K562 (cell line): ENCODE results near the gene CDC45. TPM values are rescaled to one million over a fixed set of nuclear protein-coding genes. Genes with fewer than 3 reads are reported as not detected.

Experiments used
- CBX8 ChIP-seq: fragments of 200-600 bp; sonication (generic); IDR thresholded peaks from 2 replicates; pipeline ENCODE4 v1.6.1; 2012; ENCODE audit warnings: borderline replicate concordance, mixed run types, low read depth, mild to moderate bottlenecking, moderate library complexity, mixed read lengths, low read length, control low read depth, inconsistent platforms; ENCODE audit not compliant: poor library complexity, severe bottlenecking; ENCODE audit errors: extremely low read depth
- CGGBP1 ChIP-seq: fragments of 250-450 bp; sonication (Bioruptor Pico); IDR thresholded peaks from 2 replicates; pipeline ENCODE4 v1.9.0; 2021; ENCODE audit warnings: mild to moderate bottlenecking
- ILK ChIP-seq: fragments of 450-650 bp; IDR thresholded peaks from 2 replicates; pipeline ENCODE4 v1.6.1; 2016; ENCODE audit warnings: missing genetic modification characterization, low read depth, mild to moderate bottlenecking, missing compliant biosample characterization, moderate library complexity, borderline replicate concordance
- KAT2B ChIP-seq: IDR thresholded peaks from one replicate; pipeline ENCODE4 v1.6.1; 2012; ENCODE audit warnings: low read depth, mild to moderate bottlenecking, control low read depth, inconsistent platforms, low read length, moderate library complexity
- KLF1 ChIP-seq: fragments of 450-650 bp; IDR thresholded peaks from 2 replicates; pipeline ENCODE4 v1.6.1; 2016; ENCODE audit warnings: missing genetic modification characterization, missing compliant biosample characterization
- MEIS2 ChIP-seq: fragments of 450-650 bp; IDR thresholded peaks from 2 replicates; pipeline ENCODE4 v1.6.1; 2014; ENCODE audit warnings: mild to moderate bottlenecking; ENCODE audit not compliant: partially characterized antibody
- MTA1 ChIP-seq: fragments of 450-650 bp; IDR thresholded peaks from 2 replicates; pipeline ENCODE4 v1.6.1; 2017; ENCODE audit warnings: borderline replicate concordance
- MXI1 ChIP-seq: IDR thresholded peaks from 2 replicates; pipeline ENCODE4 v1.6.1; 2011; ENCODE audit warnings: low read depth, mild to moderate bottlenecking, improper control_type of control experiment, low read length
- NR3C1 ChIP-seq: sonication (generic); formaldehyde crosslinking; IDR thresholded peaks from 2 replicates; pipeline ENCODE4 v1.8.1; 2022; ENCODE audit warnings: missing genetic modification reagents
- POLR2AphosphoS5 ChIP-seq: IDR thresholded peaks from 2 replicates; pipeline ENCODE4 v1.6.1; 2011; ENCODE audit warnings: mild to moderate bottlenecking, low read depth, low read length, moderate library complexity; ENCODE audit not compliant: control insufficient read depth, insufficient read depth
- SRSF1 ChIP-seq: fragments of 200-400 bp; formaldehyde crosslinking; IDR thresholded peaks from 2 replicates; pipeline ENCODE4 v1.6.1; 2017; ENCODE audit warnings: mild to moderate bottlenecking, low read depth, low read length, moderate library complexity
- YY1 ChIP-seq, 3 experiments: IDR thresholded peaks; 2 replicates each; pipeline ENCODE4 v1.6.1; 2011; ENCODE audit warnings: low read length in 2 of 3, mild to moderate bottlenecking in 2 of 3, moderate library complexity in 2 of 3, borderline replicate concordance in 1 of 3, control low read depth in 1 of 3, low read depth in 1 of 3; ENCODE audit not compliant: insufficient read depth in 3 of 3, insufficient replicate concordance in 2 of 3, control insufficient read depth in 1 of 3, insufficient read length in 1 of 3; ENCODE audit errors: extremely low read depth in 1 of 3
- ZBTB40 ChIP-seq, 2 experiments: fragments of 450-650 bp in 1 of 2; sonication (generic) in 1 of 2; formaldehyde crosslinking in 1 of 2; IDR thresholded peaks; 2 replicates each; pipeline versions ENCODE4 v1.7.1 to v1.9.0; 2016 to 2022; ENCODE audit warnings: inconsistent platforms in 1 of 2, mild to moderate bottlenecking in 1 of 2, missing genetic modification reagents in 1 of 2
- ZNF316 ChIP-seq: fragments of 450-650 bp; IDR thresholded peaks from 2 replicates; pipeline ENCODE4 v1.6.1; 2016
- ZNF695 ChIP-seq: fragments of 450-650 bp; formaldehyde crosslinking; IDR thresholded peaks from 2 replicates; pipeline ENCODE4 v1.4.0; 2020; ENCODE audit warnings: mild to moderate bottlenecking, moderate library complexity
- polyA plus RNA-seq, 8 experiments: library from polyadenylated mRNA; depleted of rRNA in 4 of 8; stranded (reverse) in 5 of 8; unstranded in 3 of 8; fragments of >200 nt; fragmentation: Nextera tagmentation in 2 of 8; fragmentation: Illumina TruSeq in 1 of 8; extraction: Ambion mirVana in 2 of 8; extraction: Trizol in 1 of 8; gene quantifications; 2 replicates each; pipeline versions ENCODE4 v1.2.1 to v1.2.3, GENCODE V29; 2011 to 2014; ENCODE audit warnings: inconsistent platforms in 1 of 8, missing spikeins in 1 of 8
- total RNA-seq, 7 experiments: library from RNA; depleted of rRNA in 6 of 7; stranded (reverse); fragments of >200 nt in 6 of 7; fragmentation: Illumina TruSeq in 2 of 7; extraction: Trizol in 2 of 7; gene quantifications; 2 replicates each; pipeline versions ENCODE4 v1.2.1 to v1.2.3, GENCODE V29; 2011 to 2021; ENCODE audit warnings: low replicate concordance in 1 of 7
- TF ChIP-seq, protein P1 (sequence below): fragments of 450-650 bp; IDR thresholded peaks from 2 replicates; pipeline ENCODE4 v1.6.1; 2017; ENCODE audit warnings: mild to moderate bottlenecking, moderate library complexity

CDC45 gene
- total and polyA plus RNA-seq, 9 of the 15 experiments (the other 6 are each of a cell fraction or from before 2014, with no cell fraction given) = 251 to 580 (median 410) TPM

DNA sequence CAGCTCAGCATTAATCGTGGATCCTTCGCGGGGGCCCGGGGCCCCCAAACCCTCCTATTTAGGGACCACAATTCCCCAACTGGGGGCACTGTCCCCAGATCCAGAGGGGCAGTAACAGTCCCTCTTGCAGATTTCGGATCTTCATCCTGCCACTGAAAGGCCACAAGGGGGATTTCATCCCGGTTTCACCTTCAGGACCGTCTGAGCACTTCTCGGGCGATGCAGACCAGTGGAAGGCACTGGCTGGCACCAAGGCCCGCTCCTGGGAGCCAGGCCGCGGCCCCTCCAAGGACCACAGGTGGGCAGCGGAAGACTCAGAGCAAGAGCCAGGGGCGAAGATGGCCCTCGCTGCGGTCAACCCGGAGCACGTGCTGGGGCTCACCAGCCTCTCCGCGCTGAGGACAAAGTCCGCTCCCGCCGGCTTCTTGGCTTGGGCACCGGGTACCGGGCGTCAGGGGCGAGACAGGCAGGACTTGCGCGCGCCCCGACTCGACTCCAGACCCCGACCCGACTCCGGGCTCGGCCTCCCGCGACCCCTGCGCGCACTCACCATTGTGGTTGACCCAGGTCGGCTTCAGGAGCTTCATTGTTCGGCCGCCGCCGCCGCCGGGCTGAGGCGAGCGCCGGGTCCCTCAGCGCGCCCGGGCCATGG is 48.7 kb upstream of the CDC45 start (continued):
- TF ChIP-seq YY1 (IDR thresholded peaks at IDR 0.05; ENCODE audit: borderline replicate concordance in 1 of 3, control insufficient read depth in 1 of 3, extremely low read depth in 1 of 3, insufficient read depth in 3 of 3, insufficient read length in 1 of 3, insufficient replicate concordance in 2 of 3, low read depth in 1 of 3, low read length in 2 of 3) (no peak), MEIS2 (no peak), POLR2AphosphoS5 (no peak), ILK (tag) (no peak; the same call in 1 of the 2 replicates), NR3C1 (CRISPR knock-in tag) (no peak), MTA1 (no peak), MXI1 (peak; percentile 49; the same call in 1 of the 2 replicates), ZNF316 (no peak), SRSF1 (no peak), CBX8 (no peak), KAT2B (peak; percentile 56), KLF1 (tag) (0 out of 2 replicates have a peak, but pooled peaks have one; percentile 24), ZBTB40 (IDR thresholded peaks at IDR 0.05) (no peak), ZBTB40 (CRISPR knock-in tag; IDR thresholded peaks at IDR 0.05) (no peak), CGGBP1 (CRISPR knock-in tag) (peak; percentile 90), ZNF695 (CRISPR knock-in tag) (no peak)
- TF ChIP-seq, protein P1, sequence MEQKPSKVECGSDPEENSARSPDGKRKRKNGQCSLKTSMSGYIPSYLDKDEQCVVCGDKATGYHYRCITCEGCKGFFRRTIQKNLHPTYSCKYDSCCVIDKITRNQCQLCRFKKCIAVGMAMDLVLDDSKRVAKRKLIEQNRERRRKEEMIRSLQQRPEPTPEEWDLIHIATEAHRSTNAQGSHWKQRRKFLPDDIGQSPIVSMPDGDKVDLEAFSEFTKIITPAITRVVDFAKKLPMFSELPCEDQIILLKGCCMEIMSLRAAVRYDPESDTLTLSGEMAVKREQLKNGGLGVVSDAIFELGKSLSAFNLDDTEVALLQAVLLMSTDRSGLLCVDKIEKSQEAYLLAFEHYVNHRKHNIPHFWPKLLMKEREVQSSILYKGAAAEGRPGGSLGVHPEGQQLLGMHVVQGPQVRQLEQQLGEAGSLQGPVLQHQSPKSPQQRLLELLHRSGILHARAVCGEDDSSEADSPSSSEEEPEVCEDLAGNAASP = no peak
